PFSK-1 (cell line): ENCODE data around the gene PPP1R7.

Source experiments
- FOXP2 ChIP-seq: optimal IDR thresholded peaks from 2 replicates; pipeline ENCODE3; 2011; ENCODE audit warnings: borderline replicate concordance, control low read depth, inconsistent platforms; ENCODE audit not compliant: insufficient read depth; ENCODE audit errors: extremely low read length, extremely low read depth
- POLR2AphosphoS5 ChIP-seq: IDR thresholded peaks from 2 replicates; pipeline ENCODE4 v1.6.1; 2012; ENCODE audit warnings: low read depth, mild to moderate bottlenecking, control low read depth, low read length, moderate library complexity
- SIN3A ChIP-seq: IDR thresholded peaks from 2 replicates; pipeline ENCODE4 v1.6.1; 2012; ENCODE audit warnings: mild to moderate bottlenecking, low read length, moderate library complexity, borderline replicate concordance; ENCODE audit not compliant: insufficient read depth
- TAF1 ChIP-seq: IDR thresholded peaks from 2 replicates; pipeline ENCODE4 v1.6.1; 2012; ENCODE audit warnings: low read length, control low read depth, borderline replicate concordance; ENCODE audit not compliant: insufficient read depth
- TF ChIP-seq, protein P1 (sequence below), 2 experiments: IDR thresholded peaks; 2 replicates each; pipeline versions ENCODE4 v1.6.1 to v1.8.0; 2011 to 2012; ENCODE audit warnings: low read depth in 2 of 2, low read length in 2 of 2, control low read depth in 1 of 2, inconsistent platforms in 1 of 2, mild to moderate bottlenecking in 1 of 2, moderate library complexity in 1 of 2; ENCODE audit not compliant: insufficient read depth in 1 of 2

PPP1R7 gene

DNA sequence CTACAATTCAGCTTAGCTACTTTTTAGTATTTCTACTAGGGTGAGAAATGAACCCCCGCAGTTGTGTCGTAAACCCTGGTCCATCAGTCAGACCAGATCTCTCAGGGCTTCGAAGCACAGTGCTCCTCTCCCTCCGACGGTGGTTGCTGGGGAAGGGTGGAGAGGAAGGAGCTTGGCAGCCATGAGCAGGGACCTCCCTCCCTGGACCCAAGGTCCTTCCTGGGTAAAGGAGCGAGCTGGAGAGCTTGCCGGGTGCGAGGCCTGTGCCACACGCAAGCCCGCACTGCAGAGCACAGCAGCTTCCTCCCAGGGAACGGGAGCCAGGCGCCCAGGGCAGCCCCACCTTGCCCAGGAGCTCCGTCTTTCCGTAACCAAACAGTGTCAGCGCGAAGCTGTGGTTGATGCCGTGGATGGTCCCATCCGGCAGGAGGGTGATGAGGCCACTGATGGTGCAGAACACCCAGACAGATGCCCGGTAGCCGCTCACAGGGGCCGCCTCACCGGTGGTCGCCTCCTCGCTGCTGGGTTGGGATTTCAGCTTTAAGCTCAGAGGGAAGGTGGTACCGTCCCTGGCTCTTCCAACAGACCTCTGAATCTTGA lies 13.5 kb upstream of the PPP1R7 start:
- TF ChIP-seq, protein P1, sequence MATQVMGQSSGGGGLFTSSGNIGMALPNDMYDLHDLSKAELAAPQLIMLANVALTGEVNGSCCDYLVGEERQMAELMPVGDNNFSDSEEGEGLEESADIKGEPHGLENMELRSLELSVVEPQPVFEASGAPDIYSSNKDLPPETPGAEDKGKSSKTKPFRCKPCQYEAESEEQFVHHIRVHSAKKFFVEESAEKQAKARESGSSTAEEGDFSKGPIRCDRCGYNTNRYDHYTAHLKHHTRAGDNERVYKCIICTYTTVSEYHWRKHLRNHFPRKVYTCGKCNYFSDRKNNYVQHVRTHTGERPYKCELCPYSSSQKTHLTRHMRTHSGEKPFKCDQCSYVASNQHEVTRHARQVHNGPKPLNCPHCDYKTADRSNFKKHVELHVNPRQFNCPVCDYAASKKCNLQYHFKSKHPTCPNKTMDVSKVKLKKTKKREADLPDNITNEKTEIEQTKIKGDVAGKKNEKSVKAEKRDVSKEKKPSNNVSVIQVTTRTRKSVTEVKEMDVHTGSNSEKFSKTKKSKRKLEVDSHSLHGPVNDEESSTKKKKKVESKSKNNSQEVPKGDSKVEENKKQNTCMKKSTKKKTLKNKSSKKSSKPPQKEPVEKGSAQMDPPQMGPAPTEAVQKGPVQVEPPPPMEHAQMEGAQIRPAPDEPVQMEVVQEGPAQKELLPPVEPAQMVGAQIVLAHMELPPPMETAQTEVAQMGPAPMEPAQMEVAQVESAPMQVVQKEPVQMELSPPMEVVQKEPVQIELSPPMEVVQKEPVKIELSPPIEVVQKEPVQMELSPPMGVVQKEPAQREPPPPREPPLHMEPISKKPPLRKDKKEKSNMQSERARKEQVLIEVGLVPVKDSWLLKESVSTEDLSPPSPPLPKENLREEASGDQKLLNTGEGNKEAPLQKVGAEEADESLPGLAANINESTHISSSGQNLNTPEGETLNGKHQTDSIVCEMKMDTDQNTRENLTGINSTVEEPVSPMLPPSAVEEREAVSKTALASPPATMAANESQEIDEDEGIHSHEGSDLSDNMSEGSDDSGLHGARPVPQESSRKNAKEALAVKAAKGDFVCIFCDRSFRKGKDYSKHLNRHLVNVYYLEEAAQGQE (IDR thresholded peaks at IDR 0.05; ENCODE audit: insufficient read depth in 1 of 2, low read depth in 2 of 2, low read length in 2 of 2) = no peak
- no peak for TF ChIP-seq TAF1
- TF ChIP-seq POLR2AphosphoS5 = no peak
- no peak for TF ChIP-seq FOXP2
- no peak for TF ChIP-seq SIN3A

- TF ChIP-seq, protein P1 (IDR thresholded peaks at IDR 0.05; ENCODE audit: insufficient read depth in 1 of 2, low read depth in 2 of 2, low read length in 2 of 2) = no peak
- TF ChIP-seq FOXP2 (no peak), SIN3A (no peak), POLR2AphosphoS5 (no peak), TAF1 (no peak)
Measured at GRCh38 chr2:241137276-241138190, 12.7 kb upstream of the PPP1R7 start.

GRCh38 chr2:241138471-241138870 lies 11.8 kb upstream of the PPP1R7 start:
- TF ChIP-seq FOXP2 (no peak), TAF1 (no peak), SIN3A (no peak), POLR2AphosphoS5 (no peak)
- TF ChIP-seq, protein P1 (IDR thresholded peaks at IDR 0.05; ENCODE audit: insufficient read depth in 1 of 2, low read depth in 2 of 2, low read length in 2 of 2) = no peak

- no peak for TF ChIP-seq TAF1
- TF ChIP-seq SIN3A = no peak
- TF ChIP-seq FOXP2 = no peak
- TF ChIP-seq, protein P1 (IDR thresholded peaks at IDR 0.05; ENCODE audit: insufficient read depth in 1 of 2, low read depth in 2 of 2, low read length in 2 of 2) = no peak
- no peak for TF ChIP-seq POLR2AphosphoS5
Measured at GRCh38 chr2:241139531-241140444, 10.5 kb upstream of the PPP1R7 start.
